A549 (cell line): Measurements from ENCODE around the gene MYO1E.

Experiments used
- CTCF ChIP-seq: fragments of >200 bp; sonication (Bioruptor Twin); formaldehyde crosslinking; IDR thresholded peaks from 3 replicates; pipeline ENCODE4 v1.5.1; 2016
- HOXA7 ChIP-seq: fragments of 250-450 bp; sonication (Bioruptor Pico); IDR thresholded peaks from 2 replicates; pipeline ENCODE4 v1.5.0; 2020; ENCODE audit warnings: mild to moderate bottlenecking, moderate library complexity
- POLR2A ChIP-seq: IDR thresholded peaks from 2 replicates; pipeline ENCODE4 v1.6.1; 2012; ENCODE audit warnings: mild to moderate bottlenecking, low read length
- RAD21 ChIP-seq, 2 experiments: fragments of >200 bp in 1 of 2; sonication (Bioruptor Twin) in 1 of 2; formaldehyde crosslinking in 1 of 2; IDR thresholded peaks in 1 of 2; conservative IDR thresholded peaks in 1 of 2; 2 replicates in 1 of 2; 3 replicates in 1 of 2; pipeline ENCODE4 v1.6.1; 2012 to 2018; ENCODE audit warnings: inconsistent platforms in 1 of 2

GRCh38 chr15:59309405-59309804, 63.3 kb downstream of the MYO1E start:
- no peak for TF ChIP-seq RAD21 (conservative IDR thresholded peaks at IDR 0.05 in 1 of 2, IDR thresholded peaks at IDR 0.05 in 1 of 2)
- TF ChIP-seq HOXA7 (CRISPR knock-in tag), result no peak
- no peak for TF ChIP-seq CTCF
- no peak for TF ChIP-seq POLR2A
